H1 (cell line): Measurements from ENCODE around the gene ADGRB3. TPM values are rescaled to one million over a fixed set of nuclear protein-coding genes. Genes with fewer than 3 reads are reported as not detected.

ENCODE experiments used
- BACH1 ChIP-seq: IDR thresholded peaks from 2 replicates; pipeline ENCODE4 v1.6.1; 2012; ENCODE audit warnings: low read length, improper control_type of control experiment
- EZH2 ChIP-seq: fragments of 200-600 bp; sonication (generic); IDR thresholded peaks from 2 replicates; pipeline ENCODE4 v1.7.1; 2012; ENCODE audit warnings: low read depth, mild to moderate bottlenecking, moderate library complexity, low read length, inconsistent platforms; ENCODE audit not compliant: severe bottlenecking
- GABPA ChIP-seq: IDR thresholded peaks from 2 replicates; pipeline ENCODE4 v1.6.1; 2011; ENCODE audit warnings: mild to moderate bottlenecking, low read length, moderate library complexity, borderline replicate concordance; ENCODE audit not compliant: insufficient read depth
- HDAC2 ChIP-seq, 2 experiments: fragments of 300-600 bp in 1 of 2; sonication (generic) in 1 of 2; IDR thresholded peaks; 2 replicates each; pipeline ENCODE4 v1.6.1; 2011 to 2012; ENCODE audit warnings: low read depth in 2 of 2, low read length in 2 of 2, mild to moderate bottlenecking in 2 of 2, moderate library complexity in 2 of 2, borderline replicate concordance in 1 of 2, inconsistent platforms in 1 of 2
- SIN3A ChIP-seq, 2 experiments: IDR thresholded peaks in 1 of 2; conservative IDR thresholded peaks in 1 of 2; 2 replicates each; pipeline ENCODE4 v1.6.1; 2011 to 2012; ENCODE audit warnings: low read length in 2 of 2, improper control_type of control experiment in 1 of 2, low read depth in 1 of 2, mild to moderate bottlenecking in 1 of 2
- TCF12 ChIP-seq: IDR thresholded peaks from 2 replicates; pipeline ENCODE4 v1.6.1; 2011; ENCODE audit warnings: low read depth, mild to moderate bottlenecking, low read length
- polyA plus RNA-seq, 7 experiments: library from polyadenylated mRNA; depleted of rRNA in 3 of 7; stranded (reverse) in 5 of 7; unstranded in 2 of 7; fragments of >200 nt in 5 of 7; fragments of 200-250 nt in 2 of 7; gene quantifications; 1 replicate in 5 of 7; 2 replicates in 1 of 7; 4 replicates in 1 of 7; pipeline versions ENCODE4 v1.2.1 to v1.2.3, GENCODE V29; 2011 to 2013; ENCODE audit warnings: missing spikeins in 2 of 7, mixed read lengths in 2 of 7
- total RNA-seq: library from RNA; stranded (reverse); fragmentation: NEBNext Ultra II Directional; extraction: Animal tissue kit (Norgen Biotek cat#: 25700); gene quantifications from 2 replicates; pipeline ENCODE4 v1.2.1, GENCODE V29; 2021

ADGRB3 gene
- total and polyA plus RNA-seq, 2 of the 8 experiments (the other 6 are each of a cell fraction or from before 2014, with no cell fraction given) = 0.35 to 1.2 TPM

DNA sequence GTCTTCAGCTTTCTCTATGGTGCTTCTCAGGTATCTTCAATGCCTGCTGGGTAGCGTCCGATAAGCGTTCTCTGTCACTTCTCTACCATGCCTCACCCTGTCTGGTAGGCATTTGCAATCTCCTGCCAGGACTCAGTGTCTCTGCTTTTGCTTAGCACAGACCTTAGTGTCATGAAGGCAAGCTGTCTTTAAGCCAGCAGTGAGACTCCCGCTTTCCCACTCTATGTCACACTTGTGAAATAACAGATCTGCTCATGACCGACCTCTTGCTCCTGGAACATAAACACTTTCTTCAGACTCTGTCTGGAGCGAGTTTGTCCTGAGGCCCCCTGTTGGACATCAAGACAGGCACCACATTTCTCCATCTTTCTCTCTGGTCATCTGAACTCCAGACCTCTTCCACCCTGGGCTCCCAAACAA is 17.0 kb downstream of the ADGRB3 start (continued):
- TF ChIP-seq BACH1 (no peak), TCF12 (no peak), GABPA (no peak), EZH2 (no peak), HDAC2 (IDR thresholded peaks at IDR 0.05; ENCODE audit: borderline replicate concordance in 1 of 2, low read depth in 2 of 2, low read length in 2 of 2) (no peak), SIN3A (conservative IDR thresholded peaks at IDR 0.05 in 1 of 2, IDR thresholded peaks at IDR 0.05 in 1 of 2; ENCODE audit: low read depth in 1 of 2, low read length in 2 of 2) (no peak)
- TF ChIP-seq, all 59 proteins: peak for 2
